Lower leg skin (tissue), 3 donors: ENCODE data around the gene ENPEP.

Source experiments
- CTCF ChIP-seq, 3 donors: fragments of 450-650 bp; IDR thresholded peaks; one replicate each; pipeline ENCODE4 v1.5.1; 2016; ENCODE audit warnings: antibody characterized with exemption in 3 of 3, mild to moderate bottlenecking in 3 of 3, moderate library complexity in 2 of 3
- POLR2A ChIP-seq, 2 donors: fragments of 450-650 bp; IDR thresholded peaks; one replicate each; pipeline ENCODE4 v1.6.1; 2016 to 2017; ENCODE audit warnings: antibody characterized with exemption in 2 of 2, mild to moderate bottlenecking in 1 of 2, moderate library complexity in 1 of 2

- TF ChIP-seq POLR2A (IDR thresholded peaks at IDR 0.05) (no peak), CTCF (IDR thresholded peaks at IDR 0.05) (no peak)
Observed at GRCh38 chr4:110483516-110483915, 7.6 kb downstream of the ENPEP start.
